H1 (cell line): ENCODE results near the gene PRRC2C. TPM values are rescaled to one million over a fixed set of nuclear protein-coding genes. Genes with fewer than 3 reads are reported as not detected.

Source experiments
- CTCF ChIA-PET: fragments of 300-600 bp; sonication (Branson Sonifier 250); formaldehyde crosslinking; loops from one replicate; lab custom pipeline; 2021; ENCODE audit not compliant: partially characterized antibody; lab: Charles Lee
- POLR2A ChIA-PET: fragments of 300-600 bp; sonication (Branson Sonifier 250); formaldehyde crosslinking; loops from one replicate; lab custom pipeline; 2021; ENCODE audit warnings: inconsistent platforms; ENCODE audit not compliant: partially characterized antibody; lab: Charles Lee
- DNase-seq, 2 experiments: peaks; one replicate each; pipeline versions ENCODE4 v3.0.0 to v3.0.0-alpha.2; 2010 to 2022; ENCODE audit warnings: low spot score in 2 of 2, low read depth in 1 of 2, mixed read lengths in 1 of 2
- FAIRE-seq: peaks from 2 replicates; lab custom pipeline; 2011; peaks lifted over from hg19 to GRCh38; lab: Jason Lieb, UNC
- H2AFZ ChIP-seq: 2 replicates; pipeline ENCODE4 v1.8.1; 2012; ENCODE audit warnings: low read length, inconsistent platforms
- H2AK5ac ChIP-seq: 2 replicates; pipeline ENCODE4 v1.6.1; 2013; ENCODE audit warnings: low read depth, low read length
- H2BK120ac ChIP-seq: replicated peaks from 2 replicates; pipeline ENCODE3; 2013; ENCODE audit warnings: low read depth, low read length, inconsistent platforms
- H2BK12ac ChIP-seq: 2 replicates; pipeline ENCODE4 v1.6.1; 2013; ENCODE audit warnings: low read depth, low read length
- H2BK15ac ChIP-seq: 2 replicates; pipeline ENCODE4 v1.6.1; 2013; ENCODE audit warnings: low read length
- H2BK20ac ChIP-seq: 2 replicates; pipeline ENCODE4 v1.6.1; 2013; ENCODE audit warnings: low read length
- H2BK5ac ChIP-seq: 2 replicates; pipeline ENCODE4 v1.6.1; 2013; ENCODE audit warnings: low read depth, low read length
- H3K14ac ChIP-seq: 2 replicates; pipeline ENCODE4 v1.6.1; 2013; ENCODE audit warnings: inconsistent platforms; ENCODE audit not compliant: insufficient read length
- H3K18ac ChIP-seq: 2 replicates; pipeline ENCODE4 v1.6.1; 2013; ENCODE audit warnings: low read length; ENCODE audit errors: extremely low read depth
- H3K23ac ChIP-seq: 2 replicates; pipeline ENCODE4 v1.6.1; 2013; ENCODE audit warnings: inconsistent platforms; ENCODE audit not compliant: insufficient read length
- H3K23me2 ChIP-seq: 2 replicates; pipeline ENCODE4 v1.6.1; 2013; ENCODE audit warnings: low read depth, low read length
- H3K27ac ChIP-seq: 2 replicates; pipeline ENCODE4 v1.6.1; 2011; ENCODE audit warnings: low read depth, low read length, inconsistent platforms
- H3K27me3 ChIP-seq, 4 experiments: replicated peaks in 1 of 4; 1 replicate in 1 of 4; 2 replicates in 3 of 4; pipeline versions ENCODE4 v1.6.1 to v1.8.1; 2011 to 2013; ENCODE audit warnings: low read length in 3 of 4, mild to moderate bottlenecking in 3 of 4, inconsistent platforms in 2 of 4, mixed read lengths in 2 of 4, moderate library complexity in 1 of 4; ENCODE audit not compliant: control insufficient read depth in 3 of 4, insufficient read depth in 3 of 4; ENCODE audit errors: extremely low read depth in 1 of 4
- H3K36me3 ChIP-seq, 4 experiments: 2 replicates each; pipeline versions ENCODE4 v1.6.1 to v1.8.1; 2011 to 2013; ENCODE audit warnings: mild to moderate bottlenecking in 4 of 4, low read length in 3 of 4, moderate library complexity in 2 of 4, control low read depth in 1 of 4, inconsistent platforms in 1 of 4; ENCODE audit not compliant: insufficient read depth in 4 of 4, control insufficient read depth in 2 of 4
- H3K4ac ChIP-seq: replicated peaks from 2 replicates; pipeline ENCODE3; 2013; ENCODE audit warnings: low read length, low read depth, mixed read lengths, inconsistent platforms; ENCODE audit not compliant: insufficient read length
- H3K4me1 ChIP-seq, 4 experiments: replicated peaks in 1 of 4; 1 replicate in 1 of 4; 2 replicates in 3 of 4; pipeline versions ENCODE4 v1.6.1 to v1.8.1; 2011 to 2013; ENCODE audit warnings: low read length in 3 of 4, inconsistent platforms in 2 of 4, mixed read lengths in 1 of 4; ENCODE audit not compliant: insufficient read depth in 4 of 4, control insufficient read depth in 3 of 4
- H3K4me2 ChIP-seq, 2 experiments: 2 replicates each; pipeline versions ENCODE4 v1.6.1 to v1.8.1; 2011 to 2013; ENCODE audit warnings: low read depth in 2 of 2, low read length in 2 of 2, control low read depth in 1 of 2, inconsistent platforms in 1 of 2, mild to moderate bottlenecking in 1 of 2; ENCODE audit not compliant: insufficient read depth in 1 of 2
- H3K4me3 ChIP-seq, 4 experiments: fragments of 200-600, 300-600 bp in 1 of 4; sonication (generic), shearing (Covaris generic), sonication (Bioruptor Twin) in 1 of 4; 2 replicates each; pipeline versions ENCODE4 v1.5.1 to v1.8.1; 2011 to 2016; ENCODE audit warnings: low read length in 4 of 4, low read depth in 3 of 4, control low read depth in 2 of 4, inconsistent platforms in 2 of 4, mild to moderate bottlenecking in 2 of 4, mixed read lengths in 1 of 4, moderate library complexity in 1 of 4; ENCODE audit not compliant: insufficient read depth in 2 of 4; ENCODE audit errors: extremely low read depth in 1 of 4
- H3K56ac ChIP-seq: replicated peaks from 2 replicates; pipeline ENCODE3; 2013; ENCODE audit warnings: low read depth, mild to moderate bottlenecking, mixed read lengths, low read length, inconsistent platforms; ENCODE audit not compliant: insufficient read length
- H3K79me1 ChIP-seq: 2 replicates; pipeline ENCODE4 v1.6.1; 2013; ENCODE audit warnings: low read depth, low read length, control low read depth
- H3K79me2 ChIP-seq, 2 experiments: 2 replicates each; pipeline versions ENCODE4 v1.6.1 to v1.8.1; 2012 to 2013; ENCODE audit warnings: low read length in 2 of 2, mild to moderate bottlenecking in 2 of 2, inconsistent platforms in 1 of 2; ENCODE audit not compliant: insufficient read depth in 2 of 2, control insufficient read depth in 1 of 2
- H3K9ac ChIP-seq, 4 experiments: replicated peaks in 1 of 4; 1 replicate in 1 of 4; 2 replicates in 3 of 4; pipeline versions ENCODE4 v1.6.1 to v1.8.1; 2011 to 2013; ENCODE audit warnings: low read depth in 3 of 4, low read length in 3 of 4, control low read depth in 2 of 4, mild to moderate bottlenecking in 2 of 4, moderate library complexity in 2 of 4, inconsistent platforms in 1 of 4; ENCODE audit errors: extremely low read depth in 1 of 4
- H3K9me3 ChIP-seq, 2 experiments: 2 replicates each; pipeline versions ENCODE4 v1.6.1 to v1.8.1; 2012 to 2013; ENCODE audit warnings: mild to moderate bottlenecking in 2 of 2, moderate library complexity in 2 of 2, control low read depth in 1 of 2, inconsistent platforms in 1 of 2, low read depth in 1 of 2, low read length in 1 of 2, mixed read lengths in 1 of 2; ENCODE audit not compliant: insufficient read depth in 2 of 2
- H4K20me1 ChIP-seq, 2 experiments: replicated peaks in 1 of 2; 2 replicates each; pipeline versions ENCODE3 to v1.8.1; 2011 to 2013; ENCODE audit warnings: inconsistent platforms in 2 of 2, low read length in 2 of 2, mild to moderate bottlenecking in 1 of 2; ENCODE audit not compliant: insufficient read depth in 2 of 2, control insufficient read depth in 1 of 2
- H4K5ac ChIP-seq: 2 replicates; pipeline ENCODE4 v1.6.1; 2013; ENCODE audit warnings: low read length, low read depth, mixed read lengths, inconsistent platforms; ENCODE audit not compliant: insufficient read length
- H4K8ac ChIP-seq: 2 replicates; pipeline ENCODE4 v1.8.0; 2013; ENCODE audit warnings: mild to moderate bottlenecking, moderate library complexity, low read length, inconsistent platforms; ENCODE audit not compliant: insufficient read depth; ENCODE audit errors: extremely low read depth
- H4K91ac ChIP-seq: replicated peaks from 2 replicates; pipeline ENCODE3; 2013; ENCODE audit warnings: low read length, mixed read lengths, inconsistent platforms; ENCODE audit not compliant: insufficient read length
- ATF3 ChIP-seq: IDR thresholded peaks from 2 replicates; pipeline ENCODE4 v1.6.1; 2011; ENCODE audit warnings: low read depth, mild to moderate bottlenecking, low read length; ENCODE audit not compliant: insufficient read depth
- BACH1 ChIP-seq: IDR thresholded peaks from 2 replicates; pipeline ENCODE4 v1.6.1; 2012; ENCODE audit warnings: low read length, improper control_type of control experiment
- MAX ChIP-seq: IDR thresholded peaks from 2 replicates; pipeline ENCODE4 v1.6.1; 2012; ENCODE audit warnings: inconsistent platforms
- RAD21 ChIP-seq, 2 experiments: IDR thresholded peaks in 1 of 2; conservative IDR thresholded peaks in 1 of 2; 2 replicates each; pipeline ENCODE4 v1.6.1; 2011; ENCODE audit warnings: low read depth in 2 of 2, low read length in 2 of 2, improper control_type of control experiment in 1 of 2, inconsistent platforms in 1 of 2, mild to moderate bottlenecking in 1 of 2, moderate library complexity in 1 of 2
- RFX5 ChIP-seq: IDR thresholded peaks from 2 replicates; pipeline ENCODE4 v1.6.1; 2011; ENCODE audit warnings: low read depth, low read length, improper control_type of control experiment, borderline replicate concordance
- TAF7 ChIP-seq: optimal IDR thresholded peaks from 2 replicates; pipeline ENCODE3; 2011; ENCODE audit warnings: low read depth, mild to moderate bottlenecking, inconsistent platforms, low read length, moderate library complexity, borderline replicate concordance
- WGBS, 2 experiments: shearing (Covaris generic) in 1 of 2; methylation state at CpG; one replicate each; pipeline versions ENCODE4 v1.1.6 to v1.1.7; 2013 to 2015; ENCODE audit warnings: low lambda C conversion rate in 2 of 2, mixed read lengths in 2 of 2, inconsistent platforms in 1 of 2, low coverage in 1 of 2, missing lambda C conversion rate in 1 of 2; ENCODE audit not compliant: insufficient replicate concordance in 2 of 2, insufficient coverage in 1 of 2, insufficient read length in 1 of 2; ENCODE audit errors: extremely low coverage in 1 of 2, missing lambda C conversion rate in 1 of 2; 5-methylcytosine and 5-hydroxymethylcytosine counted together
- polyA plus RNA-seq, 7 experiments: library from polyadenylated mRNA; depleted of rRNA in 3 of 7; stranded (reverse) in 5 of 7; unstranded in 2 of 7; fragments of >200 nt in 5 of 7; fragments of 200-250 nt in 2 of 7; gene quantifications; 1 replicate in 5 of 7; 2 replicates in 1 of 7; 4 replicates in 1 of 7; pipeline versions ENCODE4 v1.2.1 to v1.2.3, GENCODE V29; 2011 to 2013; ENCODE audit warnings: missing spikeins in 2 of 7, mixed read lengths in 2 of 7
- total RNA-seq: library from RNA; stranded (reverse); fragmentation: NEBNext Ultra II Directional; extraction: Animal tissue kit (Norgen Biotek cat#: 25700); gene quantifications from 2 replicates; pipeline ENCODE4 v1.2.1, GENCODE V29; 2021

Gene PRRC2C
- total and polyA plus RNA-seq, 2 of the 8 experiments (the other 6 are each of a cell fraction or from before 2014, with no cell fraction given), result 125 to 264 TPM

GRCh38 chr1:171563675-171564074 lies 78.3 kb downstream of the PRRC2C start:
- Histone ChIP-seq H3K27ac (no peak overlapping the region), H3K36me3 (peaks cover 7 to 87% (median 66%) of the 10 kb centered on the region in 4 experiments), H3K56ac (no peak overlapping the region), H3K4me3 (no peak overlapping the region), H4K20me1 (peaks cover 0 to 3% of the 10 kb centered on the region in 2 experiments), H2BK120ac (no peak overlapping the region), H3K79me1 (no peaks in the 10 kb centered on the region), H3K9ac (no peak overlapping the region), H3K23me2 (no peaks in the 10 kb centered on the region), H3K4me1 (no peaks in the 10 kb centered on the region), H3K4ac (no peak overlapping the region), H2BK15ac (no peak overlapping the region), H3K4me2 (no peak overlapping the region), H4K5ac (no peak overlapping the region), H2BK5ac (no peak overlapping the region), H2BK20ac (no peak overlapping the region), H3K27me3 (no peaks in the 10 kb centered on the region), H4K91ac (no peak overlapping the region), H3K23ac (no peak overlapping the region), H4K8ac (no peak overlapping the region), H3K9me3 (no peaks in the 10 kb centered on the region), H3K14ac (no peak overlapping the region), H2AFZ (no peak overlapping the region), H3K79me2 (no peaks in the 10 kb centered on the region), H2AK5ac (no peak overlapping the region), H2BK12ac (no peak overlapping the region), H3K18ac (no peak overlapping the region)
- TF ChIP-seq MAX (no peak), RFX5 (no peak), ATF3 (no peak), BACH1 (no peak), RAD21 (IDR thresholded peaks at IDR 0.05 in 1 of 2, conservative IDR thresholded peaks at IDR 0.05 in 1 of 2; ENCODE audit: low read depth in 2 of 2, low read length in 2 of 2) (no peak), TAF7 (no peak)
- FAIRE-seq (no peak), DNase-seq (no peak)
- CTCF ChIA-PET, result no interaction called here
- POLR2A ChIA-PET, result no interaction called here
- 100% methylated on average over 1 of the region's 1 CpG; no CpG with 5 or more reads in 1 of the 2 experiments for WGBS, 2 experiments
